Liver (tissue), 9 donors: ENCODE data around the gene TLNRD1. TPM values are rescaled to one million over a fixed set of nuclear protein-coding genes. Genes with fewer than 3 reads are reported as not detected.

Experiments
- DNase-seq: peaks from one replicate; pipeline ENCODE4 v3.0.0-alpha.2; 2017; ENCODE audit warnings: low spot score
- H3K27ac ChIP-seq, 2 donors: one replicate each; pipeline ENCODE4 v1.7.0; 2013; ENCODE audit warnings: inconsistent platforms in 2 of 2, low read length in 2 of 2, control low read depth in 1 of 2, low read depth in 1 of 2, mild to moderate bottlenecking in 1 of 2
- H3K27me3 ChIP-seq, 4 donors: one replicate each; pipeline versions ENCODE4 v1.6.1 to v1.7.0; 2013; ENCODE audit warnings: low read length in 3 of 4, inconsistent platforms in 1 of 4, mild to moderate bottlenecking in 1 of 4, moderate library complexity in 1 of 4; ENCODE audit not compliant: control insufficient read depth in 4 of 4, insufficient read depth in 4 of 4
- H3K36me3 ChIP-seq, 4 donors: one replicate each; pipeline versions ENCODE4 v1.6.1 to v1.7.0; 2013; ENCODE audit warnings: low read length in 3 of 4, mild to moderate bottlenecking in 3 of 4, low read depth in 1 of 4, moderate library complexity in 1 of 4; ENCODE audit not compliant: control insufficient read depth in 4 of 4, insufficient read depth in 3 of 4
- H3K4me1 ChIP-seq, 4 donors: one replicate each; pipeline versions ENCODE4 v1.6.1 to v1.7.0; 2013; ENCODE audit warnings: low read length in 3 of 4, mild to moderate bottlenecking in 3 of 4, moderate library complexity in 1 of 4; ENCODE audit not compliant: control insufficient read depth in 4 of 4, insufficient read depth in 4 of 4
- H3K4me3 ChIP-seq, 3 donors: one replicate each; pipeline versions ENCODE4 v1.6.1 to v1.7.0; 2013; ENCODE audit warnings: low read length in 3 of 3, control low read depth in 1 of 3, low read depth in 1 of 3, mild to moderate bottlenecking in 1 of 3
- H3K9ac ChIP-seq, 2 donors: one replicate each; pipeline ENCODE4 v1.7.0; 2013; ENCODE audit warnings: low read length in 2 of 2, mild to moderate bottlenecking in 2 of 2, moderate library complexity in 2 of 2, control low read depth in 1 of 2, low read depth in 1 of 2
- H3K9me3 ChIP-seq, 4 donors: one replicate each; pipeline versions ENCODE4 v1.6.1 to v1.7.0; 2013; ENCODE audit warnings: low read length in 3 of 4; ENCODE audit not compliant: control insufficient read depth in 4 of 4
- FOXA2 ChIP-seq: IDR thresholded peaks from 2 replicates; pipeline ENCODE4 v1.6.1; 2016; ENCODE audit warnings: antibody characterized with exemption
- HNF4A ChIP-seq, 2 donors: conservative IDR thresholded peaks; 2 replicates each; pipeline ENCODE4 v1.6.1; 2016; ENCODE audit warnings: antibody characterized with exemption in 2 of 2, mild to moderate bottlenecking in 2 of 2
- JUND ChIP-seq, 2 donors: IDR thresholded peaks; 2 replicates each; pipeline ENCODE4 v1.6.1; 2016; ENCODE audit warnings: antibody characterized with exemption in 2 of 2
- NR2F2 ChIP-seq: IDR thresholded peaks from 2 replicates; pipeline ENCODE4 v1.6.1; 2016; ENCODE audit warnings: antibody characterized with exemption
- RAD21 ChIP-seq, 2 donors: IDR thresholded peaks; 2 replicates each; pipeline ENCODE4 v1.6.1; 2016; ENCODE audit warnings: antibody characterized with exemption in 2 of 2, mild to moderate bottlenecking in 2 of 2
- REST ChIP-seq: IDR thresholded peaks from 2 replicates; pipeline ENCODE4 v1.6.1; 2016; ENCODE audit warnings: antibody characterized with exemption, mild to moderate bottlenecking
- RXRA ChIP-seq, 2 donors: IDR thresholded peaks; 2 replicates each; pipeline ENCODE4 v1.6.1; 2017 to 2018; ENCODE audit warnings: antibody characterized with exemption in 2 of 2, mild to moderate bottlenecking in 1 of 2
- SP1 ChIP-seq: IDR thresholded peaks from 2 replicates; pipeline ENCODE4 v1.6.1; 2018; ENCODE audit warnings: antibody characterized with exemption, mild to moderate bottlenecking
- YY1 ChIP-seq: IDR thresholded peaks from 2 replicates; pipeline ENCODE4 v1.6.1; 2016; ENCODE audit warnings: antibody characterized with exemption, mild to moderate bottlenecking
- ZBTB33 ChIP-seq: IDR thresholded peaks from 2 replicates; pipeline ENCODE4 v1.6.1; 2016; ENCODE audit warnings: antibody characterized with exemption
- WGBS: extraction: QIAGEN DNeasy Blood & Tissue Kit; methylation state at CpG from one replicate; pipeline ENCODE4 v1.1.7; 2013; 5-methylcytosine and 5-hydroxymethylcytosine counted together
- polyA plus RNA-seq, 2 donors: library from polyadenylated mRNA; stranded (reverse) in 1 of 2; unstranded in 1 of 2; fragments of 200-250 nt in 1 of 2; fragments of >200 nt in 1 of 2; fragmentation: Nextera tagmentation in 1 of 2; extraction: Ambion mirVana in 1 of 2; gene quantifications; one replicate each; pipeline versions ENCODE4 v1.2.1 to v1.2.3, GENCODE V29; 2013 to 2015
- total RNA-seq, 2 donors: library from RNA; depleted of rRNA; stranded (reverse); fragments of >200 nt; gene quantifications; one replicate each; pipeline ENCODE4 v1.2.3, GENCODE V29; 2014
- donor health status: healthy.
- donor health status: healthy.
- donor health status: healthy.
- donor health status: healthy.
- donor health status: healthy.

The TLNRD1 gene
- total and polyA plus RNA-seq, 4 donors: 1.1 to 5.8 (median 3.2) TPM

- H3K4me3 ChIP-seq: no peak overlapping the region
- no peak for DNase-seq
- 94% methylated on average over 2 of the region's 2 CpGs for WGBS
- H3K4me1 ChIP-seq: peaks cover 0 to 11% (median 4%) of the 10 kb centered on the region in 4 donors
- no peak overlapping the region for H3K27ac ChIP-seq
- no peaks in the 10 kb centered on the region for H3K27me3 ChIP-seq
- H3K36me3 ChIP-seq: peaks cover 6 to 20% (median 15%) of the 10 kb centered on the region in 4 donors
- TF ChIP-seq YY1: no peak
- TF ChIP-seq ZBTB33: no peak
- TF ChIP-seq JUND (IDR thresholded peaks at IDR 0.05): no peak
- no peak for TF ChIP-seq NR2F2
- H3K9ac ChIP-seq: no peak overlapping the region
- H3K9me3 ChIP-seq: no peaks in the 10 kb centered on the region
Observed at GRCh38 chr15:80982205-80982604, 18.5 kb upstream of the TLNRD1 start.

GRCh38 chr15:80982839-80983238 is 17.9 kb upstream of the TLNRD1 start:
- 84% methylated on average over 5 of the region's 5 CpGs for WGBS
- no peak overlapping the region for H3K4me3 ChIP-seq

GRCh38 chr15:80984856-80985255 is 15.9 kb upstream of the TLNRD1 start:
- no peaks in the 10 kb centered on the region for H3K9me3 ChIP-seq
- peaks cover 2 to 26% (median 17%) of the 10 kb centered on the region in 4 donors for H3K4me1 ChIP-seq
- DNase-seq: no peak
- 82% methylated on average over 9 of the region's 9 CpGs for WGBS
- H3K27me3 ChIP-seq: no peaks in the 10 kb centered on the region
- no peak for TF ChIP-seq REST
- H3K27ac ChIP-seq: no peak overlapping the region
- H3K4me3 ChIP-seq: no peak overlapping the region
- H3K9ac ChIP-seq: peak overlapping the region in 1 of 2 donors; percentile 13
- peaks cover 3 to 6% (median 5%) of the 10 kb centered on the region in 4 donors for H3K36me3 ChIP-seq

More at GRCh38 chr15:80982839-80983238, 17.9 kb upstream of the TLNRD1 start:
- Histone ChIP-seq H3K9me3 (no peaks in the 10 kb centered on the region), H3K27ac (no peak overlapping the region), H3K36me3 (peaks cover 6 to 20% (median 15%) of the 10 kb centered on the region in 4 donors), H3K27me3 (no peaks in the 10 kb centered on the region), H3K4me1 (peaks cover 2 to 13% (median 6%) of the 10 kb centered on the region in 4 donors), H3K9ac (no peak overlapping the region)
- TF ChIP-seq RAD21 (IDR thresholded peaks at IDR 0.05) (no peak), HNF4A (conservative IDR thresholded peaks at IDR 0.05) (no peak), ZBTB33 (no peak), FOXA2 (no peak), RXRA (IDR thresholded peaks at IDR 0.05) (no peak), SP1 (no peak)
- no peak for DNase-seq
